Ammon's horn (tissue), 1 donor: Measurements from ENCODE around the gene CDKN2B-AS1.

ENCODE experiments used
- DNase-seq: peaks from one replicate; pipeline ENCODE4 v3.0.0-alpha.2; 2016; ENCODE audit warnings: low spot score

CDKN2B-AS1 gene

GRCh38 chr9:22088053-22088716 is 93.6 kb downstream of the CDKN2B-AS1 start:
- DNase-seq, result no peak

GRCh38 chr9:22088717-22089061 is 94.1 kb downstream of the CDKN2B-AS1 start:
- no peak for DNase-seq

GRCh38 chr9:22097707-22098106 is 103.1 kb downstream of the CDKN2B-AS1 start:
- no peak for DNase-seq

DNA sequence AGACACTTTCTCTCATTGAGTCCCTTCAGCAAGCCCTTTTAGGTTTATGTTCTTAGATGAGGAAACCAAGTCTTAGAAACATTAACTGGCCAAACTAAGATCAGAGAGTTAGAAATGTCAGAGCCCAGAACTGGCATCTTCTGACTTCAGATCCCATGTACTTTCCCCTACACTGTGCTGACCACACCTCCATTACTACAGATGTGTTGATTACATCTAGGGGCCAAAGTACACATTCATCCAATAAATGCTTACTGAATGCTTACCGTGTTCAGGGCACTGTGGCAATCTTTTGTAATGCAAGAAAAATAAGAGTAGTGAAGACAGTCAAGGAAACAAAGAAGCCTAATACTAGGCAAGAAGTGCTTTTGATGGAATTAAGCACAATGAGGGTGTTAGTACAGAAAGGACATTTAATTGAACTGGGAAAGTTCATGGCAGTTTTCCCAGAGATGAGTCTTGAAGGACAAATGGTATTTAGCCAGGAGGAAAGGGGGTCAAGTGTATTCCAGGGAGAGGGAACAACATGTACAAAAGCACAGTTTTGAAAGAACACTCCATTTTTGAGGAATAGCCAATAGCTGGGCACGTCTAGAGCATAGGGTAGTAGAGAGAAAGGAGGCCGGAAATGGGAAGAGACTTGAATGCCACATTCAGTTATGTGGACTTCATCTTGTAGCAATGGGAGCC is 104.2 kb downstream of the CDKN2B-AS1 start:
- DNase-seq, result no peak

GRCh38 chr9:22100626-22101025 is 106.0 kb downstream of the CDKN2B-AS1 start:
- DNase-seq, result no peak

DNA sequence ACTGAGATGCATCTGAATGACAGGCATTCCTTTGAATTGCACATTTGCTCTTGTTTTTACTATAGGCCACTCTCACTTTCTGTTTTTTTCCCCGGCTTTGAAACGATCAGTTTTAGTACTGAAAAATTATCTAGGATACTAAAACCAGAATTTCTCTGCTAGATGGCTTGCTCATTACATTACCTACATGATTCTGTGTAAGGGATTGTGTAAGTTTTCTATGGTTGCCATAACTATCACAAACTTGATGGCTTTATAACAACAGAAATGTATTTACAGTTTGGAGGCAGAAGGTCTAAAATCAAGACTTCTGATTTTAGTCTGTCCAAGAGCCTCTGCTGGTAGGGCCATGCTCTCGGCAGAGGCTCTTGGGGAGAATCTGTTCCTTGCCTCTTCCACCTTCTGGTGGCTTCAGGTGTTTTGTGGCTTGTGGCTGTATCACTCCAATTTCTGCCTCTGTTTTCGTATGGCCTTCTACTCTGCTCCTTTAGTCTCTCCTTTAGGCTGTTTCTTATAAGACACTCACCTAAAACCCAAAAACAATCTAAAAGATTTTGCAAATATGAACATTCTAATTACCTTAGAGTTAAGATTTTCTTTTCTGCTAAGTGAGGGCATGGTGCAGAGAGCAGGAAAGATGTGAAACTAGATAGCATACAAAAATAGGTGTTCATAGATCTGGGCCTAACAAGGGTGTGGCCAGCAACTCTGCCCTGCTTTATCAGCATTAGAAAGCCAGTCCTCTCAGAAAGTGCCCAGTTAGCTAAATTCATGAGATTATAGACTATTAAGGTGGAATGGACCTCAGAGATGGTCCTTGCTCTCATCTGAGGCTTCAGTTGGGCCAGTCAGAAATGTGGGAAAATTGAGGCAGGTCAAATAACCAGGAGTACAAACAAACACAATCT is 107.8 kb downstream of the CDKN2B-AS1 start:
- DNase-seq, result no peak

- DNase-seq, result no peak
Observed at GRCh38 chr9:22103685-22104575, 109.3 kb downstream of the CDKN2B-AS1 start.

DNA sequence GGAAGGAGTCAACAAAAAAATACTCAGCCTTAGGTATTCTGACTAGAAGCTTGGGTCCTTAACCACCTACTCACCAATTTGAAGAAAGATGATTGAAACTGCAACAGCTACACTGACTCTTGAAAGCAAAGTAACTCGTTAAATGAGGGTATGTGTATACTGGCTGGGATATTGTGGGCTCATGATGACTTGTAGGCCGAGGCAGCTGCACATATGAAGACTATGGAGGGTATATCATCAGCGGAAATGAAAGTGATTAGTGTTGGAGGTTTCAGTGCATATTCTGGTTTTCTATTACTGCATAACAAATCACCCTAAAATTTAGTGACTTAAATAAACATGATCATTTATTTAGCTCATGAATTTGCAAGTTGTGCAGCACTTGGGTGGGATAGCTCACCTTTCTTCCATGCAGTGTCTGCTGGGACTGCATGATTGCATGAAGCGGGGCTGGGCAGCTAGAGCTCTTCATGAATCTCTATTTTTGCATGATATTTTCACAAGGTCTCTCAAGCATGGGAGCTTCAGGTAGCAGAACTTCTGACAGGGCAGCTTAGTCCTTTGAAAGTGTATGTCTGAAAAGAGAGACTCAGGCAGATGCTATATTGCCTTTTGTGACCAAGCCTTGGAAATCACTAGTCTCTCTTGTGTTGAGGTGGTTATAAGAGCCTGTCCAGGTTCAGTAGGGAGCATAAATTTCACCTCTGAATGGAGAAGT is 110.6 kb downstream of the CDKN2B-AS1 start:
- DNase-seq, result no peak

DNA sequence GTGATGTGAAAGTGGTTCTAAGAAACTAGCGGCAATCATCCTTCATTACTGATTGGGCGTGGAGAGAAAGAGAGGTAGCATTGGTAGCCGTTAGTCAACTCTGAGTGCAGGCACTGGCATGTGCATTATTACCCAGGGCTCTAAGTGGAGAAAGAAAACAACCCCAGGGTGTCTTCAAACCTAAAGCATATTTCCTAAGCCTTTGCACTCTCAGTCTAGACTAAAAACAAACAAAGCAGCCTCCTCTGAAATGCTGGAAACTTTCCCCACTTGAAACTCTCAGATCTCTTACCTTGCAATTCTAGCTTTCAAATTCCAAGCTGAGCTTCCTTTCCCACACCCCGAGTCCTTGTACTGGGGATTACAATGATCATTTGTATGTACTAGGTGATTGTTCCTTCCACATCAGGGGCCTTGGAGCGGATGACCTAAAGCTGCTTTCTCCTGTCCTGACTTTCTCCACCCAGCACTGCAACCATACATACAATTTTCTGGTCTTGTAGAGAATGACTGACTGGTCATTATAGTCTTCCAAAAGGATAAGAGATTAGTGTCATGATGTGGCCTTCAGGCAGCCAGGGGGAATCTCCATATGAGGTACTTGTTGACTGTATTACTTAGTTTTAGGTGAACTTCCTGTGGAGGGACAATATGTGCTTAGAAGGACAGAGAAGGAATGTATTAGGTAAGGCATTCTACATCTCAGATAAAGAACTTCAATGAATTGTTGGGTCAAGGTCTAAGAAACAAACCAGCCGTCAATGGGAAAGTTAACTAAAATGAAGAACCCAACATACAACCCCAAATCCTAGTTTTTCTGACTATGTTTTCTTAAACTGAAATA is 112.8 kb downstream of the CDKN2B-AS1 start:
- no peak for DNase-seq

DNA sequence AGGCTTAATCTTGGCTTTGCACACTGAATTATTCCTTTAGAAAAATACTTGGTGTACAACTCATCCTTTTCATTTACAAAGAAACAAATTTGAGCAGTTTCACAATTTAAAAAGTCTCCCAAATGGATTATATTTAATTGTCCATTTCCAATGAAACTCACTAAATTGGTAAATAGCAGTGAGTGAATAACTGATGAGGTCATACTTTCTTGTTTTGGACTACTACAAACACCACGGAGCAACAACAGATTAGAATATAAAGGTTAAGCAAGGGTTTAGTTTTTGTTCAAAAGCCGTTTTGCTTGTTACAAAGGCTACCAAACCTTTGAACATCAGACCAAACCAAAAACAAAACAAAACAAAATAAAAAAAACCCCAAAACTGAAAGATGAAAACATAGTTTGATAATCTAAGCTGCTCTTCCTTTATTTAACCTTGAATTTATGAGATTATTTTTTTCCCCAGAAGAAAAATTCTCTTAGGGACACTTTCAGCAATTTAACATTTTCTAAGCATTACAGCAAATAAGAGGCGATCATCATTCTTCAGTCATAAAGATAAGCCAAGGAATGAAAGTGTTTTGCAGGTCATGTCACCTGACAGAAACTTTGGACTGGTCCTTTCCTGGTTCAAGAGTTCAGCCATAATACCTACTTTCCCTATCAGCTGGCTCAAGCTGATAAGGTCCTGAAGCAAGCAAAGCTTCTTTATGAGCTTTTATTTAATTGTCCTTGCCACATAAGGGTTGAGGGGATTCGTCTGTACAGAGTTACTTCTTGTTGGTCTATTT is 114.2 kb downstream of the CDKN2B-AS1 start:
- DNase-seq, result no peak

DNA sequence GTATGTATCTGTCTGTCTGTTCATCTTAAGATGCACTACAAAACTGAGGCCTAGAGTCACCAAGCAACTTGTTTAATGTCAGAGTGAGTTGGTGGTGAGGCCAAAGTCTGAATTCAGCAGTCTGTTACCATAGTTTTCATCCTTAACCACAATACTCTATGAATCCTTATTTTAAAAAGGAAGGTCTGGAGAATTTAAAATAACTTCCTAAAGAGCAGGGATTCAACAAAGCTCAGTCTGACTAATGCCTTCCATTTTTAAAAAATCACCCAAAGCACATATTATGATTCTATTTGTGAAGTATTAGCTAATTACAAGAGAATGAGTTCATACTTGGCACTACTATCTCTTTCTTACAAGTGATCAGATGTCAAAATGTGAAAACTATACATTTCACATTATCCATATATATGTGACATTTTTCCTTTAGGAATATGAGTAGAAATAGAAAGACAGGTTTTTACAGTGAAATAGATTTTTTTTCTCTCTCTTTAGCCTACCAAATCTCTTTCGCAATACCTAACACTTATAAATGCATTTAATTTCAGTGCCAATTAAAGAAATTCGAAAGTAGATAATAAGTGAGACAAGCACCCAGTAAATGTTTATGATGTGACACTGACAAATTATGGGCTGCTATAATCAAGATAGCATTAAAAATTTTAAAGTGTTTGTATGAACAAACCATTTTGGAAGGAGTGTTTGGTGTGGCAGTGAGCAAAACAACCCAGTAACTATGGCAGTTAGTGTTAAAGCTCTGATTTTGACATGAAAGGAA is 116.8 kb downstream of the CDKN2B-AS1 start:
- DNase-seq, result no peak

DNA sequence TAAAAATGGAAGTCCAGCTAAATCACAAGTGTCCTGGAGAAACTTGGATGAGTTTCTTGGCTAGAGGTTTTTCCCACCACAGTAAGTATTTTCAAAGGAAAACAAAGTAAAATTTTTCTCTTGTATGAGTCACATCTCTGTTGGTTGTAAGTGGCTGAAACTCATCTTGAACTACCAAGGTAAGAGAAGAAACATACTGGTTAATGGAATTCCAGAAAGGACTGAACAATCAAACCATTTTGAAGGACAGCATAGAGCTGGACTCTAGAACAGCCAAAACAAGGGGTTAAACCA is 117.3 kb downstream of the CDKN2B-AS1 start:
- no peak for DNase-seq

GRCh38 chr9:22112870-22113821 is 118.6 kb downstream of the CDKN2B-AS1 start:
- DNase-seq, result no peak

DNA sequence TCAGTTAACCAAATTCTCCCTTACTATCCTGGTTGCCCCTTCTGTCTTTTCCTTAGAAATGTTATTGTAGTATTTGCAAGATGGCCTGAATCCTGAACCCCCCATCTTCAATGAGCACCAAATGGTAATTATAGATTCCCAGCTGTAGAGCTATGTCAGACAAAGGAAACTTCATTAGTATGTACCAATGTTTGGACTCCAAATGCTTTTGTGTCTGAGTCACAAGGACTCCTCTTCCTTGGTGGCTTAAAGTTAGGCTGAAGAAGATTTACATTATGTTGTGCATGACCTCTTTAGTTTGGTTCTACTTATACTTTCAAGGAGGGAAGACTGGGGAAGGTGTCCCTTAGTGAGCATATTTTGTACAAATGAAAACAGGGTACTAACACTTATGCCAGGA is 120.4 kb downstream of the CDKN2B-AS1 start:
- DNase-seq, result no peak

DNA sequence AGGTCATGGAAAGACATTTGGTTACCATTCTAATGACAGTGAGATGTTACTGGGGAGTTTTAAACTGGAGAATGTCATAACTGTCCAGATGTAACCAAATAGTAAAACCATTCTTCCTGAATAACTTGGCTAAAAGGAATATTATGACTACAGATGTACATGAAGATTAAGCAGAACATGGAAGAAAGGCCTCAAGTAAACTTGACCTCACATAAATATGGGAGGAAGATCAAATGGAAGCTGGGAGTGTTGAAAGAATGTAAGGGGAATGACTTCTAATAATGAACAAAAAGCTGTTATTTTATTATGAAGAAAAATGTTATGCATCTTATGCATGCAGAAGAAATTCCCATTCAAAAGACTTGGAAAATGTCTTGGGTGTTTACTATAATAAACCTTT is 122.2 kb downstream of the CDKN2B-AS1 start:
- no peak for DNase-seq

DNA sequence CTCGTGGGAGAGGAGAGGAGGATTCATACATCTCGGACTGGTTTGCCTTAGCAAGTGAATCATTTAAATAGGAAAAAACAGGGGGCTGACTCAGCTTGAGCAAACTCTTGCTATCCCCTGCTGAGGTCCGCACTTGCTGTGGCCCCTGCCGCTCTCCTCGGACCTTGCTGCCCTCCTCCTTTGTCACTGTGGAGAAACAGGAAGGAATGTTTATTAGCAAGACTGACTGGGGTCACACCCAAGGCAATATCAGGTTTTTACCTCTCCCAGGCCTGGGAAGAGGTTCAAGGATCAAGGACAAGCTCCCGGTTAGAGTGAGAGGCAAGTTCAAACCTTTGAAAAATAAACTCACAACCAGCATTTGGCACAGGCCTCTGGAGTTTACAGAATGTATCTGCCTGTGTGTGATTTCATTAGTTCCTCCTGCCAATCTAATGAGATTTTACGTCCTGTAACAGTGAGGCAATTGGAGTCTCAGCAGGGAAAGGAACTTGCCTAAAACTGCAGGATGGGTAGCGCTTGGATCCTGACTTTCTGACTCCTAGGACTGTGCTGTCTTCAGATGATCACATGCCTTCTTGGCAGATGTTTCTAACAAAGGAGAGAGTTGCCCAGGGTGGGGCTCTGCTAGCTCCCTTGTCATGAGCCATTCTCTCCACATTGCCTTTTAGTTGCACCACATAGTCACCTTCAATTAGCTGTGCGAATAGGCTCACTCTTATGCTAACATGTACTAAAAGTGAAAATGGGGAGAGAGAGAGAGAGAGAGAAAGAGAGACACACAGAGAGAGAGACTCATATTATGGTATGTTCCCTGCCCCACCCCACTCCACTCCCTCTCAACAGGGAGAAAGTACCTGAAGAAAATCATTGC is 123.2 kb downstream of the CDKN2B-AS1 start:
- no peak for DNase-seq
